Uterus (tissue), 4 donors: Measurements from ENCODE around the gene MT1E. TPM values are rescaled to one million over a fixed set of nuclear protein-coding genes. Genes with fewer than 3 reads are reported as not detected.

ENCODE experiments used
- DNase-seq, 2 donors: peaks; one replicate each; pipeline ENCODE4 v3.0.0-alpha.2; 2019 to 2020
- H3K27ac ChIP-seq, 2 donors: fragments of 200-600 bp; sonication (generic); 1 replicate in 1 of 2; 2 replicates in 1 of 2; pipeline ENCODE4 v1.5.1; 2016 to 2018
- H3K27me3 ChIP-seq, 2 donors: fragments of 200-600 bp; sonication (generic); one replicate each; pipeline ENCODE4 v1.5.1; 2018 to 2019; ENCODE audit warnings: control low read depth in 1 of 2
- H3K36me3 ChIP-seq, 2 donors: fragments of 200-600 bp; sonication (generic); one replicate each; pipeline ENCODE4 v1.5.1; 2019; ENCODE audit warnings: control low read depth in 1 of 2
- H3K4me1 ChIP-seq, 2 donors: fragments of 200-600 bp; sonication (generic); one replicate each; pipeline ENCODE4 v1.5.1; 2018 to 2019; ENCODE audit warnings: control low read depth in 1 of 2
- H3K4me3 ChIP-seq, 2 donors: fragments of 200-600 bp; sonication (generic); 1 replicate in 1 of 2; 2 replicates in 1 of 2; pipeline ENCODE4 v1.5.1; 2018 to 2019; ENCODE audit warnings: mild to moderate bottlenecking in 1 of 2
- H3K9me3 ChIP-seq, 2 donors: fragments of 200-600 bp; sonication (generic); one replicate each; pipeline ENCODE4 v1.5.1; 2019; ENCODE audit warnings: control low read depth in 1 of 2
- CTCF ChIP-seq, 4 experiments: fragments of 200-600 bp in 2 of 4; fragments of 450-650 bp in 2 of 4; sonication (generic) in 2 of 4; IDR thresholded peaks; one replicate each; pipeline ENCODE4 v1.5.1; 2016 to 2019; ENCODE audit warnings: antibody characterized with exemption in 4 of 4, mild to moderate bottlenecking in 2 of 4, moderate library complexity in 1 of 4
- POLR2A ChIP-seq, 2 donors: fragments of 450-650 bp; IDR thresholded peaks; one replicate each; pipeline ENCODE4 v1.6.1; 2016; ENCODE audit warnings: antibody characterized with exemption in 2 of 2, mild to moderate bottlenecking in 1 of 2, moderate library complexity in 1 of 2
- intact Hi-C: fragments of 100-400 bp; cut with DNase I; formaldehyde crosslinking; loops from one replicate; pipeline ENCODE4 v1.15.1; 2023; ENCODE audit warnings: low total_unique reads
- total RNA-seq, 4 donors: library from RNA; depleted of rRNA in 3 of 4; stranded (reverse); fragments of >200 nt in 3 of 4; gene quantifications; one replicate each; pipeline versions ENCODE4 v1.1.0 to v1.2.4, GENCODE V29; 2014 to 2023
- donor health status: DM: yes; HTN: yes; CAD: no.

Gene MT1E
- total RNA-seq, 4 donors from 2014 or later, result 0.48 to 51.9 (median 51.2) TPM; not detected in 1

DNA sequence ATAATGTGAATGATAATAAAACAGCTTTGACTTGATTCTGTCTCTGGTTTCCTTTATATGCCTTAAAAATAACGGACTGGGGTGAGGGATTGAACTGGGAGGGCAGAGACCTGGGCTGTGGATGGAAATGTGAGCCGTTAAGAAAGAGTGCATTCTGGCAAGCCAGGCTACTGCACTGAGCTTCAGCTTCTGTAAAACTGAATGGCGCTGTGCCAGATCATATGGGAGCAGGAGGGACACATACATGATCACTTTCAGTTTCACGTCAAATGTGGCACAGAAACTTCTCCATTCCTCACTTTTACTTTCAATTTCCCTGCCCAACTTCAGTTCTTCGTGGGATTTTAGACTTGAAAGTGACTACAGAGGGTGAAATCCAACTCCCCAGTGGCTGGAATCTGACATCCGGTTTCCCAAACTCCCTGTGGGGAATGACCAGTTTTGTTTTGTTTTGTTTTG is 16.1 kb upstream of the MT1E start:
- Histone ChIP-seq H3K27ac (peak overlapping the region; percentile 95 to 97), H3K36me3 (no peaks in the 10 kb centered on the region), H3K4me1 (peaks cover 7 to 14% of the 10 kb centered on the region in 2 donors), H3K4me3 (peak overlapping the region; percentile 49 to 58), H3K9me3 (no peaks in the 10 kb centered on the region), H3K27me3 (no peaks in the 10 kb centered on the region)
- no peak for TF ChIP-seq POLR2A (IDR thresholded peaks at IDR 0.05)
- TF ChIP-seq CTCF (IDR thresholded peaks at IDR 0.05), result peak in 1 of 4 experiments; percentile 20
- DNase-seq, result peak in 1 of 2 donors; percentile 74
- intact Hi-C loops, result no loop called here

DNA sequence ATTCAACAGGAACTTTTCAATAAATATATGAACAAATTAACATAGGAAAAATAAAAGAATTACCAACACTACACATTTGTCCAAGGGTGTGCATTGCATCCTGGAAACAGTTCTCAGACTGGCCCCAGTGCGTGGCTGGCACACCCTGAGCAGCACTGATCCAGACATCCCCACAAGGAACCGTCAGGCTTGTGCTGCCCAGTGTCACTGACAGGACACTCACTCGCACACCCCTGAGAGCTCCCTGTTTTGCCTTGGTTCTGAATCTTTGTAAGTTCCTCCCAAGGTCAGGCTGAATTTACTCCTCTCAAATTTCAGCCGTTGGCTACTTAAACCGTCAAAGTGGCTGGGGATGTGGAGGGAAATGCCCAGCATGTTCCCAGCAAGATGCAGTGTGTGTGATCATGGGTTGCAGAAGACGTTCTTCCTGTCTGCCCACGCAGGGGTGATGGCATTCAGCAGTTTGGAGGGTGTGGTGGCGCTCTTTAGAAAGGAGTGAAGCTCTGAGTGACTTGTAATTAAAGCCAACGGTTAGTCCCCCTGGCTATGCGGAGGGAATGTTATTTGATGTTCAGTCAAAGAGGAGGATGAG is 15.5 kb upstream of the MT1E start:
- Histone ChIP-seq H3K4me3 (peak overlapping the region; percentile 49 to 58), H3K4me1 (peaks cover 7 to 14% of the 10 kb centered on the region in 2 donors), H3K27me3 (no peaks in the 10 kb centered on the region), H3K36me3 (no peaks in the 10 kb centered on the region), H3K27ac (peak overlapping the region; percentile 95 to 97), H3K9me3 (no peaks in the 10 kb centered on the region)
- TF ChIP-seq POLR2A (IDR thresholded peaks at IDR 0.05), result no peak
- TF ChIP-seq CTCF (IDR thresholded peaks at IDR 0.05), result no peak
- peak; percentile 40 to 47 for DNase-seq
- intact Hi-C loops, result no loop called here

GRCh38 chr16:56610609-56611111 is 14.9 kb upstream of the MT1E start:
- Histone ChIP-seq H3K27ac (peak overlapping the region; percentile 95 to 97), H3K27me3 (no peaks in the 10 kb centered on the region), H3K4me1 (peaks cover 7 to 14% of the 10 kb centered on the region in 2 donors), H3K4me3 (no peak overlapping the region), H3K36me3 (no peaks in the 10 kb centered on the region), H3K9me3 (no peaks in the 10 kb centered on the region)
- DNase-seq, result no peak
- intact Hi-C loops, result no loop called here
- TF ChIP-seq POLR2A (IDR thresholded peaks at IDR 0.05) (no peak), CTCF (IDR thresholded peaks at IDR 0.05) (no peak)

GRCh38 chr16:56611281-56611833 is 14.2 kb upstream of the MT1E start:
- TF ChIP-seq POLR2A (IDR thresholded peaks at IDR 0.05) (no peak), CTCF (IDR thresholded peaks at IDR 0.05) (no peak)
- DNase-seq, result peak; percentile 46 to 48
- H3K4me3 ChIP-seq, result no peak overlapping the region
- H3K4me1 ChIP-seq, result peaks cover 2 to 14% of the 10 kb centered on the region in 2 donors
- peak overlapping the region; percentile 95 to 97 for H3K27ac ChIP-seq
- H3K9me3 ChIP-seq, result no peaks in the 10 kb centered on the region
- H3K27me3 ChIP-seq, result no peaks in the 10 kb centered on the region
- intact Hi-C loops, result no loop called here
- no peaks in the 10 kb centered on the region for H3K36me3 ChIP-seq

DNA sequence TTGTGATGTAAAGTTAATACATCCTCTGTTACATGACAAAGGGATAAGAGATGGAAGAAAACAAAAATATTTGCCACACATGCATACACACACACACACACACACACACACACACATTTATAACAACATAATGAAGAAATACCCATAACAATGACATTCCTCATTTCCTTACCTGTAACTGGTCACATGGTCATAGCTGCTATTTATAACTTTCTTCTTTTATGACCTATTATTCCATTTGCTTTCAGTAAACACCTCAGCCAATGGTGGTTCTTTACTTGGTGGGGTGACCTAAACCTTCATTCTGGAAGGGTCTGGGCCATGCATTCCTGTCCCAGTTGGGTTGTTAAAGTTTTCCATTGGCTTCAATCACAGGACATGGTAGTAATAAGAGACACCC is 11.9 kb upstream of the MT1E start:
- intact Hi-C loops, result no loop called here
- H3K4me1 ChIP-seq, result peaks cover 6 to 7% of the 10 kb centered on the region in 2 donors

More for the DNA sequence above, 11.9 kb upstream of the MT1E start:
- Histone ChIP-seq H3K4me3 (no peak overlapping the region), H3K9me3 (no peaks in the 10 kb centered on the region), H3K36me3 (no peaks in the 10 kb centered on the region), H3K27me3 (no peaks in the 10 kb centered on the region), H3K27ac (no peak overlapping the region)
- no peak for DNase-seq
- TF ChIP-seq CTCF (IDR thresholded peaks at IDR 0.05) (no peak), POLR2A (IDR thresholded peaks at IDR 0.05) (no peak)
